Ovary (tissue), 9 donors: Measurements from ENCODE around the gene SULF2. TPM values are rescaled to one million over a fixed set of nuclear protein-coding genes. Genes with fewer than 3 reads are reported as not detected.

Experiments
- DNase-seq, 5 donors: peaks; one replicate each; pipeline ENCODE4 v3.0.0-alpha.2; 2019 to 2020
- H3K27ac ChIP-seq, 2 donors: fragments of 200-600 bp; one replicate each; pipeline versions ENCODE4 v1.5.1 to v1.8.0; 2019 to 2022
- H3K27me3 ChIP-seq: fragments of 200-600 bp; one replicate; pipeline ENCODE4 v1.8.0; 2022
- H3K36me3 ChIP-seq: fragments of 200-600 bp; sonication (generic); one replicate; pipeline ENCODE4 v1.5.1; 2019
- H3K4me1 ChIP-seq: one replicate; pipeline ENCODE4 v1.8.1; 2013; ENCODE audit warnings: mild to moderate bottlenecking, moderate library complexity; ENCODE audit not compliant: insufficient read depth
- H3K4me3 ChIP-seq: fragments of 200-600 bp; sonication (generic); one replicate; pipeline ENCODE4 v1.5.1; 2017
- H3K9me3 ChIP-seq, 2 donors: fragments of 200-600 bp in 1 of 2; sonication (generic) in 1 of 2; one replicate each; pipeline versions ENCODE4 v1.5.1 to v1.8.1; 2013 to 2019; ENCODE audit warnings: mild to moderate bottlenecking in 1 of 2, moderate library complexity in 1 of 2
- CTCF ChIP-seq, 3 donors: fragments of 450-650 bp in 2 of 3; fragments of 200-600 bp in 1 of 3; IDR thresholded peaks; one replicate each; pipeline versions ENCODE4 v1.5.1 to v1.8.0; 2016 to 2022; ENCODE audit warnings: antibody characterized with exemption in 3 of 3, mild to moderate bottlenecking in 1 of 3
- EP300 ChIP-seq: sonication (generic); formaldehyde crosslinking; IDR thresholded peaks from one replicate; pipeline ENCODE4 v1.6.1; 2017; ENCODE audit warnings: antibody characterized with exemption
- POLR2A ChIP-seq: fragments of 450-650 bp; IDR thresholded peaks from one replicate; pipeline ENCODE4 v1.6.1; 2017; ENCODE audit warnings: antibody characterized with exemption, mild to moderate bottlenecking, moderate library complexity
- WGBS, 3 donors: extraction: QIAGEN DNeasy Blood & Tissue Kit in 1 of 3; methylation state at CpG; one replicate each; pipeline versions ENCODE4 v1.1.5 to v1.1.7; 2013 to 2017; 5-methylcytosine and 5-hydroxymethylcytosine counted together
- intact Hi-C, 4 donors: fragments of 100-400 bp; cut with DNase I; formaldehyde crosslinking; loops; one replicate each; pipeline versions ENCODE4 v1.11.0 to v1.15.1; 2022 to 2023
- polyA plus RNA-seq, 2 donors: library from polyadenylated mRNA; stranded (reverse); fragments of 200-250 nt in 1 of 2; fragments of 350-450 nt in 1 of 2; fragmentation: Illumina TruSeq in 1 of 2; extraction: RNeasy Lipid Tissue Mini Kit (QIAGEN cat#74804) in 1 of 2; gene quantifications; one replicate each; pipeline ENCODE4 v1.2.3, GENCODE V29; 2013 to 2014
- total RNA-seq, 7 donors: library from RNA; depleted of rRNA in 2 of 7; stranded (reverse); fragments of >200 nt in 2 of 7; fragmentation: NEBNext Ultra II Directional in 3 of 7; extraction: Animal tissue kit (Norgen Biotek cat#: 25700) in 3 of 7; gene quantifications; one replicate each; pipeline versions ENCODE4 v1.1.0 to v1.2.4, GENCODE V29; 2016 to 2023
- donor health status: DM: no; HTN: no; CAD: no; lungs with moderate emphysema.
- donor health status: DM: no; HTN: no; CAD: no.
- donor health status: Bipolar disorder and iron deficiency.
- donor health status: DM: yes; HTN: yes; CAD: no.
- donor health status: DM: no; HTN: no; CAD: no.
- donor health status: DM: yes; HTN: yes; CAD: no.

The SULF2 gene
- total and polyA plus RNA-seq, 9 donors = 128 to 423 (median 362) TPM

- Histone ChIP-seq H3K27me3 (no peaks in the 10 kb centered on the region), H3K27ac (no peak overlapping the region), H3K4me3 (no peak overlapping the region), H3K36me3 (no peaks in the 10 kb centered on the region), H3K4me1 (peaks cover 2% of the 10 kb centered on the region), H3K9me3 (no peaks in the 10 kb centered on the region)
- WGBS, 3 donors = 75 to 92% (median 91%) methylated on average over 5 of the region's 5 CpGs
- intact Hi-C loops = loop anchor here in 2 of 4 donors (10.0 kb wide), 1 partner anchor 118 kb away; the partner anchor contains the start of gene SULF2 (in 2 of the 2)
- TF ChIP-seq CTCF (IDR thresholded peaks at IDR 0.05) (no peak), EP300 (no peak), POLR2A (no peak)
- DNase-seq = no peak
Measured at GRCh38 chr20:47667086-47667485, 118.2 kb downstream of the SULF2 start.

GRCh38 chr20:47666304-47666703, 119.0 kb downstream of the SULF2 start:
- no peaks in the 10 kb centered on the region for H3K36me3 ChIP-seq
- no peak overlapping the region for H3K4me3 ChIP-seq
- intact Hi-C loops = loop anchor here in 2 of 4 donors (10.0 kb wide), 1 partner anchor 118 kb away; the partner anchor contains the start of gene SULF2 (in 2 of the 2)
- H3K4me1 ChIP-seq = peaks cover 4% of the 10 kb centered on the region
- TF ChIP-seq EP300 = no peak
- TF ChIP-seq POLR2A = no peak
- no peak for TF ChIP-seq CTCF (IDR thresholded peaks at IDR 0.05)
- H3K9me3 ChIP-seq = no peaks in the 10 kb centered on the region
- H3K27ac ChIP-seq = no peak overlapping the region
- no peak for DNase-seq
- H3K27me3 ChIP-seq = no peaks in the 10 kb centered on the region
- 88 to 93% (median 92%) methylated on average over 19 of the region's 19 CpGs for WGBS, 3 donors

- Histone ChIP-seq H3K27ac (peak overlapping the region in 1 of 2 donors; percentile 19), H3K36me3 (no peaks in the 10 kb centered on the region), H3K27me3 (no peaks in the 10 kb centered on the region), H3K4me1 (peaks cover 7% of the 10 kb centered on the region), H3K9me3 (no peaks in the 10 kb centered on the region), H3K4me3 (no peak overlapping the region)
- no peak for TF ChIP-seq CTCF (IDR thresholded peaks at IDR 0.05)
- TF ChIP-seq POLR2A = no peak
- no peak for TF ChIP-seq EP300
- intact Hi-C loops = loop anchor here in 2 of 4 donors (10.0 kb wide), 1 partner anchor 119 kb away; the partner anchor contains the start of gene SULF2 (in 2 of the 2)
- WGBS, 3 donors = 64 to 79% (median 66%) methylated on average over 26 to 27 of the region's 27 CpGs
- DNase-seq = peak in 1 of 5 donors; percentile 60
Measured at GRCh38 chr20:47665221-47665991, 119.9 kb downstream of the SULF2 start.

GRCh38 chr20:47664744-47665143, 120.5 kb downstream of the SULF2 start:
- intact Hi-C loops = loop anchor here (5.0 to 10.0 kb wide), 4 partner anchors 118 to 958 kb away; partner anchors contain the start of gene SULF2 (in 2 of the 4)
- Histone ChIP-seq H3K4me1 (peaks cover 10% of the 10 kb centered on the region), H3K36me3 (no peaks in the 10 kb centered on the region), H3K27ac (peak overlapping the region in 1 of 2 donors; percentile 19), H3K27me3 (no peaks in the 10 kb centered on the region), H3K4me3 (no peak overlapping the region), H3K9me3 (no peaks in the 10 kb centered on the region)
- DNase-seq = no peak
- TF ChIP-seq POLR2A = no peak
- TF ChIP-seq CTCF (IDR thresholded peaks at IDR 0.05) = no peak
- TF ChIP-seq EP300 = no peak
- 76 to 86% (median 77%) methylated on average over 12 of the region's 12 CpGs for WGBS, 3 donors
